Activated CD4-positive, alpha-beta memory T cell treated with anti-CD3 and anti-CD28 coated beads, Interleukin-2, amount 10 ng/mL, durations not matched to agents 7 days and 5 days (primary cell): ENCODE data around the gene ATAD3B. TPM values are rescaled to one million over a fixed set of nuclear protein-coding genes. Genes with fewer than 3 reads are reported as not detected.
"Not testable (repeated sequence)": the region's sequence is repeated elsewhere in the genome, so short reads cannot be mapped to it uniquely, and the experiment has no call there.

Experiments used
- CTCF ChIA-PET: fragments of 350-600 bp; sonication (Branson Sonifier 250); formaldehyde crosslinking; loops from one replicate; lab custom pipeline; 2021; ENCODE audit warnings: antibody characterized with exemption, inconsistent platforms; lab: Charles Lee
- POLR2A ChIA-PET: fragments of 350-600 bp; sonication (Branson Sonifier 250); formaldehyde crosslinking; loops from one replicate; lab custom pipeline; 2021; ENCODE audit warnings: antibody characterized with exemption; lab: Charles Lee
- DNase-seq: peaks from one replicate; pipeline ENCODE4 v3.0.0-alpha.2; 2020
- H3K27ac Mint-ChIP-seq: one replicate; pipeline ENCODE4 v1.8.0; 2021; ENCODE audit warnings: mild to moderate bottlenecking, mixed read lengths
- H3K27me3 Mint-ChIP-seq: one replicate; pipeline ENCODE4 v1.8.0; 2021; ENCODE audit warnings: mixed read lengths
- H3K36me3 Mint-ChIP-seq: one replicate; pipeline ENCODE4 v1.8.0; 2021; ENCODE audit warnings: low read depth, mixed read lengths
- H3K4me1 Mint-ChIP-seq: one replicate; pipeline ENCODE4 v1.8.0; 2021; ENCODE audit warnings: mixed read lengths
- H3K4me3 Mint-ChIP-seq: one replicate; pipeline ENCODE4 v1.8.0; 2021; ENCODE audit warnings: mild to moderate bottlenecking, mixed read lengths
- H3K9me3 Mint-ChIP-seq: one replicate; pipeline ENCODE4 v1.8.0; 2021; ENCODE audit warnings: mixed read lengths
- total RNA-seq, 2 experiments: library from RNA; stranded (reverse); gene quantifications; one replicate each; pipeline ENCODE4 v1.2.3, GENCODE V29; 2021

ATAD3B gene
- total RNA-seq, 2 experiments from 2014 or later = 25.5 to 26.9 TPM

DNA sequence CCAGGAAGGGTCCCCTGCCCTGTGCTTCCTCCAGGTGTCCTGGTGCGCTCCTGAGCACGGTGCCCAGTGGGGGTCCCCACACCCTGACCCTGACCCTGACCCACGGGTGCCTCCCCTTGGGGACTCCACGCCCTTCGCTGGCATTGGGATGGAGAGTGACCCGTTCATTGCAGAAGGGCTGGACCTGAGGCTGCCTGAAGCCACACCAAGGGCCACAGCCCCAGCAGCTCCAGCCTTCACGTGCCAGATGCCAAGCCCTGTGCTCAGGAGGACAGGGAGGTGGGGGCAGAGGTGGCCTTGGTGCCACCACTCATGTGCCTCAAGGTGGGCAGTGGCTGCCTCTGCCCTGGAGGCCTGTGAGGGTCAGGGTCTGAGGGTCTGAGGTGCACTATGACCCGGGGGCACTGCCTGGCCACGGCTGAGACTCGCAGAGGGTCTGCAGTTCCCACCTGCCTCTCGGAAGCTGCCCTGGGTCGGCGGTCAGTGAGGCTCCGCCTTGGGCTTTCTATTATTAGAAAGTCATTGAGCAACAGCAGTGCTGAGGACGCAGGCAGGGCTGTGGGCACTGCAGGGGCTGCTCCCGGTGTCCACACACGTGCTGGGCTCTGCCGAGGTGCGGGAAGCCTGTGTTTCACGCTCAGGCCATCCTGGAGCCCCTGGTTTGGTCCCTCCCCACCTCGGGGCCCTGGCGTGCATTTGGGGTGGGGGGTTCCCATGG, 61.8 kb downstream of the ATAD3B start:
- POLR2A ChIA-PET, DNase-seq, H3K4me1 Mint-ChIP-seq: not testable (repeated sequence)

DNA sequence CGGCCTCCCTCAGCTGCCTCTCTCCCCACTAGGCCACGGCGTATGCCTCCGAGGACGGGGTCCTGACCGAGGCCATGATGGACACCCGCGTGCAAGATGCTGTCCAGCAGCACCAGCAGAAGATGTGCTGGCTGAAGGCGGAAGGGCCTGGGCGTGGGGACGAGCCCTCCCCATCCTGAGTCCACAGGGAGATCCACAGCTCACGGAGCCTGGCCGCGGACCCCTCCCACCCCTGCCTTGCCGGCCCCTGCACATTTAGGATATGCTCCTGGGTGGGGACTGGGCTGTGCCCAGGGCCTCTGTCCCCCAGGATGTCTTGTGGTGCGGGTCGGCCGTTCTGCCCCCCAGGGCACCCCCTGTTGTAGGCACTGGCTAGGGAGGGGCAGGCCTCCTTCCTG, 62.3 kb downstream of the ATAD3B start:
- DNase-seq, H3K4me3 Mint-ChIP-seq, H3K9me3 Mint-ChIP-seq, H3K27ac Mint-ChIP-seq, H3K4me1 Mint-ChIP-seq, CTCF ChIA-PET, H3K27me3 Mint-ChIP-seq, POLR2A ChIA-PET: not testable (repeated sequence)
- H3K36me3 Mint-ChIP-seq = peaks cover 23% of the 10 kb centered on the region

More for the DNA sequence above, 61.8 kb downstream of the ATAD3B start:
- H3K27ac Mint-ChIP-seq, CTCF ChIA-PET, H3K4me3 Mint-ChIP-seq, H3K27me3 Mint-ChIP-seq, H3K9me3 Mint-ChIP-seq: not testable (repeated sequence)
- H3K36me3 Mint-ChIP-seq = peaks cover 27% of the 10 kb centered on the region

DNA sequence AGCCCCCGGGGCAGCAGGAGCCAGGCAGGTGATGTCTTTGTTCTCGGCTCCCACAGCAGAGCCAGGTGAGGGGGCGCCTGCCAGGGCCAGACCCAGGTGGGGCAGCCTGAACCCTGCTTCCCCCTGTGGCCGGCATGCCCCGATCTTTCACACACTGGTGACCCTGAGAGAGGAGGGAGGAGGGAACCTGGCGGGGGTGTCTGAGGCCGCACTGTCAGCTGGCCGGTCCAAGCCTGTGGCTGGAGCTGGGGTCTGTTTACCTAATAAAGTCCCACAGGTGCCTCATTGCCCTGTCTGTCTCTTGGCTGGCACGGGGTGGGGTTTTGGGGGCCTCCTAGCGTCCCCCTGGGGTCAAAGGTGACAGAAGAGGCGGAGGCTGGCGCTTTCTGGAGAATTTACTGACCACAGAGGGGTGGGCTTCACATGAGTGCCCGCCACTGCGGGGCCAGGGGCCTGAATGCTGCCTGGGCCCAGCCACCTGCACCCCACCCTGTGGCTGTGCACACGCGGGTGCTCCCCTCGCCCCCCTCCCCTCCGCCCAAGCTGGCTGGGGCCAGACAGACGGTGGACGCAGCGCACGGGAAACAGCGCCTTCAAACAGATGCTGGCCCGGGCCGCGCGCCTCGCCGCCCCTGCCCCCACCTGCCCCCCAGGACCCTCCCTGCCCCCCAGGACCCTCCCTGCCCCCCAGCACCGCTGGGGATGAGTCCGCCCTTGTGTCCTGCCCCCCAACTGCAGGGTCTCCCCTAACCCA, 63.0 kb downstream of the ATAD3B start:
- H3K36me3 Mint-ChIP-seq = peaks cover 20% of the 10 kb centered on the region
- H3K27ac Mint-ChIP-seq = no peak overlapping the region
- CTCF ChIA-PET = no interaction called here
- H3K27me3 Mint-ChIP-seq = no peaks in the 10 kb centered on the region
- no peak for DNase-seq
- peaks cover 7% of the 10 kb centered on the region for H3K9me3 Mint-ChIP-seq
- no peak overlapping the region for H3K4me3 Mint-ChIP-seq
- POLR2A ChIA-PET = no interaction called here
- no peaks in the 10 kb centered on the region for H3K4me1 Mint-ChIP-seq

DNA sequence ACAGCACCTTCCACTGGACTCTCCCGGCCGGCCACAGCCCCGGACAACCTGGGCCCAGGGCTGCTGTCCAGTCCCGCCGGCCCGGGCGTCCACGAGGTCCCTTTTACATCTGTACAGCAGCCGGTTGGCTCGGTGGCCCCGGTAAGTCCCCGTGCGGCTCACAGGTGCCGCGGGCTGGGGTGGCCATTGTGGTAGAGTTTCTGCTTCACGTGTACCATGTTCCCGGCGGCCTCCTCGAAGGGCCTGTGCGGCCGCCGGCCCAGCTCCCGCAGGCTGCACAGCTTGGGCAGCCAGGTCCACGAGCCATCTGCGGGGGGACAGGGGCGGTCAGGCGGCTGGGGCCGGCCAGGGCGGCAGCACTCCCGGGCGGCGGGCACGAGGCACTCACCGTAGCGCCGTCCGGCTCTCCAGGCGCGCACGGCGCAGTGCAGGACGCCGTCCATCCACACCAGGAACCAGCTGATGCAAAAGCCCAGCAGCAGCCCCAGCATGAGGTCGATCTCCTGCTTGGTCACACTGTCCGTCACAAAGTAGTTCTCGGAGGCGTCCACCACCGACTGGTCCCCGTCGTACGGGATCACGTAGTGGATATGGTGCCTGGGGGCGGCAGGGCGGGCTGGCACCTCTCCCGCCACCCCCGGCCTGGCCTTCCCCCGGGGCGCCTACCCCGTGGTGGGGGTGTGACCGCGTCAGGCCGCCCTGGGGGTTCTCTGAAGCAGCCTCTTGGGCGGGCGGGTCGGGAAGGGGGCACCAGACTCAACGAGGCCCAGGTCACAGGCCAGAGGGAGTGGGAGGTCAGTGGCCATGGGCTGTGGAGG, 63.8 kb downstream of the ATAD3B start:
- Mint-ChIP-seq H3K27me3 (no peaks in the 10 kb centered on the region), H3K4me3 (no peak overlapping the region), H3K4me1 (no peaks in the 10 kb centered on the region), H3K27ac (no peak overlapping the region), H3K9me3 (peaks cover 5% of the 10 kb centered on the region), H3K36me3 (peaks cover 12% of the 10 kb centered on the region)
- POLR2A ChIA-PET = no interaction called here
- DNase-seq = no peak
- CTCF ChIA-PET = no interaction called here

DNA sequence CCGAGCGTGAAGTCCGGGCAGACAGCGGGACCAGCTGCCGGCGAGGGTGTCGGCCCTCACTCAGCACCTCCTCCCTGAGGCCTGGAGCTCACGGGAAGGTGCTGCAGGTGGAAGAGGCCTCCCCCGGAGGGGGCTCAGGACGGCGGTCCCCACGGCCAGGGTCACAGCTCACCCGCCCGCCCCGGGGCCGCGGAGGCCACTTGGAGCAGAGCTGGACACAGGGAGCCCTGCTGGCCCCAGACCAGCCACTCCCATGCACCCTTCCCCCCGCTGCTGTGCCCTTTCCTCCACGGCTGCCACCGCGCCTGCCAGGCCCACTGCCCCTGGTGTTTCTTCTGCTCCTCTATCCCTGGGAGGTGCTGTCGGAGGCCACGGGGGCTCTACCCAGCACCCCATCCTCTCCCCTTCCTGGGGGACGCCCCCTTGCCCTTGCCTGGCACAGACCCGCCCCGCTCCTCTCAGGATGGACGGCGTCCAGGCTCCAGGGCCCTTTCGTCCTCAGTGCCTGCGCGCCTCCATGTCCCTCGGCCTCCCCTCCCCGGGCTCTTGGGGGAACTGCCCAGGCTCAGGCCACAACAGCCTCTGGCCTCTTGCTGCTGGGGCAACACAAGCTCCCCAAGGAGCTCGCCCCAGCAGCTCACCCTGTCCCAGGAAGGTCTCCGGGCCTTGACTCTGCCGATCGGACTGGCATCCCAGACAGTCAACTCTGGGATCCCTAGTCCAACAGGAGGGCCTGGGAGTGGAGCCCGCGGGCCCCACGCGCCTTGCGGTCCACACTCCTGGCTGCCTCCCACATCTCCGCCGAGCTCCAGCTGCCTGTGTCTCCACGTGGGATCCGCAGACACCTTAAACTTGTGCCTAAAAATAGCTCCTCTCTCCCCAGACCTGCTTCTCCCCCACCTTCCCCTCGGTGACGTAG, 64.7 kb downstream of the ATAD3B start:
- H3K4me1 Mint-ChIP-seq = no peaks in the 10 kb centered on the region
- H3K4me3 Mint-ChIP-seq = no peak overlapping the region
- peaks cover 8% of the 10 kb centered on the region for H3K36me3 Mint-ChIP-seq
- H3K27ac Mint-ChIP-seq = no peak overlapping the region
- DNase-seq = no peak
- H3K9me3 Mint-ChIP-seq = peaks cover 5% of the 10 kb centered on the region
- no peaks in the 10 kb centered on the region for H3K27me3 Mint-ChIP-seq
- ChIA-PET CTCF (no interaction called here), POLR2A (no interaction called here)

DNA sequence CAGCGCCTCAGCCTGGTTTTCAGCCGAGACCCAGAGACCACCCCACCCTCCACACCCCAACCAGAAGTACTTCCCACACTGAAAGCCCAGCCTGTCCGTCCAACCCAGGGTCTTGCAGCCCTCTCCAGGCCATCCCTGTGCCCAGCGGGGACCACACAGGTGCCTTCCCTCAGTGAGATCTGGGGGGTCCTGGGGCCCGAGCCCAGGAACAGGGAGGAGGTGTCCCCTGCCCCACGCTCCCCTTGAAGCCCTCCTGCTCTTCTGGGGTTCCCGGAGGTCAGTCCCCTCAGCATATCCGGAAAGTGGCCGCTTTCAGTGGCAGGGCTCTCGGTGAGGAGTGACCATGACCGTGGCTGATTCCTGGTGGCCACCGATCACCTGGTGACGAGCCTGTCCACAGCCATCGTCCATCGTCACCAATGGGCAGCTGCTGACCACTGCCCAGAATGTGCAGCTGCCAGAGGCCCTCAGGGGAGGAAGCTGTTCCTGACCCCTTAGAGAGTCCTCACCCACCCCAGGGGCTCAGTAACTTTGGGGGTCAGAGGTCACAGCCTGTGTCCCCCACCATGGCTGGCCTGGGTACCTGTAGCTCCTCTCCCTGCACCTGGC, 65.5 kb downstream of the ATAD3B start:
- no peak overlapping the region for H3K4me3 Mint-ChIP-seq
- peaks cover 6% of the 10 kb centered on the region for H3K36me3 Mint-ChIP-seq
- H3K4me1 Mint-ChIP-seq = no peaks in the 10 kb centered on the region
- no peaks in the 10 kb centered on the region for H3K27me3 Mint-ChIP-seq
- ChIA-PET POLR2A (no interaction called here), CTCF (no interaction called here)
- peaks cover 2% of the 10 kb centered on the region for H3K9me3 Mint-ChIP-seq
- H3K27ac Mint-ChIP-seq = no peak overlapping the region
- no peak for DNase-seq

DNA sequence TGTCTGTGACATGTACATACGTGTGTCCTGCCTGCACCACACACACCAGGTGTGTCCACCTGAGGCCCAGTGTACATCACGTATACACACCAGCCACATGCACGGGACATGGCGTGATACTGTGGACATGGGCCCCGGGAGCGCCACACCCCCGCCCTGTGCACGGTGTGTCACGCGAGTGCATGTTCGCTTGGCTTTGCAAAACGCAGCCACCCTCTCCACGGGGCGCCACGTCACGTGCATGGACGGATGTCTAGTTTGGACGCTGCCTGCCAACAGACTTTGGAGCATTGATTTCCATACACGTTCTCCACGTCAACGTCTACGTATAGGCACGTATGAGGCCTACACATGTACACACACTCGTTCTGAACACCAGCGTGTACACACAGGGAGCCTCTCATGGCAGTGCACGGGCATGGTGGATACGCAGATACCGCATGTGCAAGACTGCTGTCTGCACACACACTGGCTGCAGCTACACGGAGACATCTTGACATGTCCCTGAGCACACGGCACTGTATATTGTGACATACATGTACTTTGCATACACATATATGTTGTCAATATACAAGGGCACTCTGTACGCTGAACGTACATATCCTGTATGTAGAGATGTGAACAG, 66.2 kb downstream of the ATAD3B start:
- no peak overlapping the region for H3K27ac Mint-ChIP-seq
- no peak for DNase-seq
- H3K9me3 Mint-ChIP-seq = no peaks in the 10 kb centered on the region
- H3K36me3 Mint-ChIP-seq = peaks cover 4% of the 10 kb centered on the region
- H3K4me3 Mint-ChIP-seq = no peak overlapping the region
- CTCF ChIA-PET = no interaction called here
- POLR2A ChIA-PET = interaction anchor here (1.2 kb wide), 1 partner anchor 22 kb away, joined by 3 read pairs; no protein-coding TSS in a partner anchor
- no peaks in the 10 kb centered on the region for H3K4me1 Mint-ChIP-seq
- H3K27me3 Mint-ChIP-seq = no peaks in the 10 kb centered on the region

DNA sequence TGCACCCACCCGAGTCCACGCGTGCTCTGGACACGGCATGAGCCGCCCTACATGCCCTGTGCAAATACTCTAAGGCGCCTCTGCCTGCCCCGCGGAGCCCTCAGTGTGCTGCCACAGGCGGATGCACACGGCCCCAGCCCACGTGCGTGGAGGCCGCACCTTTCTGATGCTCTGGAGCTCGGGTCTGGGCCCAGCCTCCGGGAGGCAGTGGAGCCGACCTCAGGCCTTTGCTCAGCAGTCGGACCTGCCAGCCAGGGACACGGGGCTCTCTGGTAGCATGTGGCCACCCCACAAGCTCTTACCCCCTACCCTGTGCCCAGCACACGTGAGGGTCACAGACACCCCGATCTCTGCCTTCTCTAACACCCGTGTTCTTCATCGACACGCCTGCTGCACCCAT, 66.8 kb downstream of the ATAD3B start:
- Mint-ChIP-seq H3K9me3 (no peaks in the 10 kb centered on the region), H3K27me3 (no peaks in the 10 kb centered on the region), H3K36me3 (peaks cover 2% of the 10 kb centered on the region), H3K27ac (no peak overlapping the region), H3K4me1 (no peaks in the 10 kb centered on the region), H3K4me3 (no peak overlapping the region)
- POLR2A ChIA-PET = interaction anchor here (1.0 to 1.2 kb wide), 2 partner anchors 9 to 21 kb away, joined by 3 read pairs; no protein-coding TSS in a partner anchor
- CTCF ChIA-PET = no interaction called here
- no peak for DNase-seq

DNA sequence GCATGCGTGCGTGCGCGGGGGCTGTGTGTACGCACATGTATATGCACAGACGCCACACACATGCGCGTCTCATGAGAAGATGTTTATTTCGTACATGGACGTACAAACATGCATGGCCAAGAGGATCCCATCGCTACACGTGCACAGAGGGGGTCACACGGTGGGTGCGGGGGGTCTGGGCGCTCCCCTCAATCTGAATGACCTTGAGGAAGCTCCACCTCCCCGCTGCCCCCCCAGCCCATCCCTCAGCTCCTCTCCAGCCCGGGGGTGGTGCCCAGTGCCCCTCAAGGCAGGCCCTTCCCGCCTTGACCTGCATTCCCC, 67.4 kb downstream of the ATAD3B start:
- CTCF ChIA-PET = no interaction called here
- no peaks in the 10 kb centered on the region for H3K9me3 Mint-ChIP-seq
- no peaks in the 10 kb centered on the region for H3K4me1 Mint-ChIP-seq
- POLR2A ChIA-PET = interaction anchor here (1.0 to 1.2 kb wide), 2 partner anchors 10 to 20 kb away, joined by 3 read pairs; no protein-coding TSS in a partner anchor
- H3K4me3 Mint-ChIP-seq = no peak overlapping the region
- no peaks in the 10 kb centered on the region for H3K27me3 Mint-ChIP-seq
- no peak for DNase-seq
- H3K36me3 Mint-ChIP-seq = peaks cover 2% of the 10 kb centered on the region
- no peak overlapping the region for H3K27ac Mint-ChIP-seq

DNA sequence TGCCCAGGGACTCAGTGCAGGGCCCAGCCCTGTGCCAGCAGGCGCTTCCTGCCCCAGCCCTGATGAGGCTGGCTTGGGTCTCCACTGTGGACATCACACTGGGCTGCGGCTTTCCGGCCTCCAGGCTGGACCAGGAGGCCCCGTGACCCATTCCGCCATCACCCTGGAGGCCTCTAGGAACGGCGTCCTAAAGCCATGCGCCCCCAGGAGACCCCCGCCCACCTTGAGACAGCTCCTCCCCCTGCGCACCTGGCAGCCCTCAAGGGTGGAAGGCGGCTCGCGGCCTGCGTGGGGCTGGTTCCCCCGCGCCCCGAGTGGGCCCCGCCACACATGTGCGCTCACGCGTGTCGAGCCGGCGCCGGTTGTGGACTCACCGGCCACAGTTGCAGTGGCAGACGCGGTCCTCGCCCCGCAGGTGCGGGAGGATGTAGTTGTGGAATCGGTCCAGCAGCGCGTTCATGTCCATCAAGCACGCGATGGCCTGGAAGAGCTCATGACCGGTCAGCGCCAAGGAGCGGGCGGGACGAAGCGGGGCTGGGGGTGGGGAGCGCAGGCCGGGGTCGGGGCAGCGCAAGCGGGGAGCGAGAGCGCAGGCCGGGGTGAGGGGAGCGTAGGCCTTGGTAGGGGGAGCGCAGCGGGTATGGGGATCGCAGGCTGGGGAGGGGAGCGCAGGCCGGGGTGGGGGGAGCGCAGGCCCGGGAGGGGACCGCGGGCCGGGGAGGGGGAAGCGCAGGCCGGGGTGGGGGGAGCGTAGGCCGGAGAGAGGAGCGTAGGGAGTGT, 67.9 kb downstream of the ATAD3B start:
- H3K36me3 Mint-ChIP-seq = peaks cover 2% of the 10 kb centered on the region
- no peak overlapping the region for H3K27ac Mint-ChIP-seq
- H3K4me3 Mint-ChIP-seq = no peak overlapping the region
- H3K27me3 Mint-ChIP-seq = no peaks in the 10 kb centered on the region
- H3K9me3 Mint-ChIP-seq = no peaks in the 10 kb centered on the region
- POLR2A ChIA-PET = interaction anchor here (1.0 kb wide), 1 partner anchor 10 kb away, joined by 3 read pairs; no protein-coding TSS in a partner anchor
- no peak for DNase-seq
- no peaks in the 10 kb centered on the region for H3K4me1 Mint-ChIP-seq
- CTCF ChIA-PET = no interaction called here

DNA sequence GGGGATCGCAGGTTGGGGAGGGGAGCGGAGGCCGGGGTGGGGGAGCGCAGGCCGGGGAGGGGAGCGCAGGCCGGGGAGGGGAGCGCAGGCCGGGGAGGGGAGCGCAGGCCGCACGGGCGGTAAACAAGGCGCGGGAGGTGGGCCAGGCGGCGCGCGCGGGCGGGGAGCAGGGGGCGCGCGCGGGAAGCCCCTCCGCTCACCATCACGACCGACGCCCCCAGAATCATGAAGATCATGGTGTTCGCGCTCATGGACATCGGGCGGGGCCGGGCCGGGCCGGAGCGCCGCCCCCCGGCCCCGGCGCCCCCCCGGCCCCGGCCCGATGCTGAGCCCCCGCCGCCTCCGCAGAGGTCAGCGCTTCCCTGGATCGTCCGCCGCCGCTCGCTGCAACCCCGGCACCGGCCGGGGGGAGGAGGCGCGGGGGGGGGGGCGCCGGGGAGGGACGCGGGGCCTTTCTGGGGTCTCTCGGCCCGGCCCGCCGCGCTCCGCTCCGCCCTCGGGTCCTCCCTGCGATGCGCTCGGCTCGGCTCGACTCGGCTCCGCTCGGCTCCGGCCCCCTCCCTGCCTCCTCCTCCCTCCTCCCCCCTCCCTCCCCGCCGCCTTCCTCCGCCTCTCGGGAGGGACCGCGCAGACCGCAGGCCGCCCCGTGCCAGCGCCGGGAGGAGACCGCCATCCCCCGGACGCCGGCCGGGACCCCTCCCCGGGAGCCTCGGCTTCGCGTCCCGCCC, 68.7 kb downstream of the ATAD3B start, which contains the start of gene TMEM240:
TSS of gene TMEM240 (minus strand) at position 535 of the 728 bp plus-strand sequence. CDS start at position 257, 278 bp downstream.
- DNase-seq = peak; percentile 49
- H3K9me3 Mint-ChIP-seq = no peaks in the 10 kb centered on the region
- no peak within 1 kb of the TSS for H3K4me3 Mint-ChIP-seq
- H3K4me1 Mint-ChIP-seq = no peaks in the 10 kb centered on the region
- H3K36me3 Mint-ChIP-seq = peaks cover 2% of the 10 kb centered on the region
- no peaks in the 10 kb centered on the region for H3K27me3 Mint-ChIP-seq
- no peak within 1 kb of the TSS for H3K27ac Mint-ChIP-seq
- POLR2A ChIA-PET = no interaction called here
- CTCF ChIA-PET = no interaction called here
